Psoas muscle (tissue), 8 donors: ENCODE measurements around the gene CYSRT1. TPM values are rescaled to one million over a fixed set of nuclear protein-coding genes. Genes with fewer than 3 reads are reported as not detected.

Source experiments
- ATAC-seq, 4 donors: fragments of 200-7000 bp; cut with Tn5 transposase; one replicate each; pipeline ENCODE4 v1.9.1; 2020; ENCODE audit warnings: moderate library complexity in 3 of 4, mild to moderate bottlenecking in 2 of 4
- DNase-seq, 2 donors: peaks; one replicate each; pipeline ENCODE4 v3.0.0-alpha.2; 2020
- H3K27ac ChIP-seq: fragments of 200-600 bp; one replicate; pipeline ENCODE4 v1.8.0; 2022
- H3K27me3 ChIP-seq, 3 donors: fragments of 200-600 bp in 1 of 3; one replicate each; pipeline versions ENCODE4 v1.6.1 to v1.8.0; 2013 to 2022; ENCODE audit warnings: low read length in 2 of 3, mild to moderate bottlenecking in 2 of 3, moderate library complexity in 1 of 3; ENCODE audit not compliant: insufficient read depth in 3 of 3
- H3K36me3 ChIP-seq, 2 donors: fragments of 200-600 bp in 1 of 2; one replicate each; pipeline versions ENCODE4 v1.6.1 to v1.8.0; 2013 to 2022; ENCODE audit warnings: low read depth in 1 of 2, mild to moderate bottlenecking in 1 of 2, moderate library complexity in 1 of 2; ENCODE audit not compliant: insufficient read depth in 1 of 2
- H3K4me1 ChIP-seq: fragments of 200-600 bp; one replicate; pipeline ENCODE4 v1.8.0; 2022
- H3K4me3 ChIP-seq: fragments of 200-600 bp; one replicate; pipeline ENCODE4 v1.8.0; 2022; ENCODE audit warnings: mild to moderate bottlenecking
- H3K9me3 ChIP-seq: fragments of 200-600 bp; one replicate; pipeline ENCODE4 v1.8.0; 2022
- CTCF ChIP-seq: fragments of 200-600 bp; IDR thresholded peaks from one replicate; pipeline ENCODE4 v1.8.0; 2022; ENCODE audit warnings: antibody characterized with exemption
- WGBS, 3 donors: extraction: QIAGEN DNeasy Blood & Tissue Kit; methylation state at CpG; one replicate each; pipeline versions ENCODE4 v1.1.6 to v1.1.7; 2013; 5-methylcytosine and 5-hydroxymethylcytosine counted together
- intact Hi-C, 2 donors: fragments of 100-400 bp; cut with DNase I; formaldehyde crosslinking; loops; one replicate each; pipeline versions ENCODE4 v1.11.0 to v1.14.2; 2022
- polyA plus RNA-seq, 3 donors: library from polyadenylated mRNA; stranded (reverse); fragments of 200-250 nt; gene quantifications; one replicate each; pipeline ENCODE4 v1.2.3, GENCODE V29; 2013
- total RNA-seq, 4 donors: library from RNA; stranded (reverse); fragmentation: NEBNext Ultra II Directional in 2 of 4; extraction: Animal tissue kit (Norgen Biotek cat#: 25700) in 2 of 4; gene quantifications; one replicate each; pipeline versions ENCODE4 v1.2.1 to v1.2.4, GENCODE V29; 2021 to 2023
- donor health status: healthy with polysubstance abuse.
- donor health status: DM: no; HTN: no; CAD: no; lungs with moderate emphysema.
- donor health status: Bipolar disorder and iron deficiency.
- donor health status: healthy.
- donor health status: DM: yes; HTN: yes; CAD: no.
- donor health status: DM: no; HTN: no; CAD: no.
- donor health status: DM: no; HTN: no; CAD: no.
- donor health status: DM: yes; HTN: yes; CAD: no.

The CYSRT1 gene
- total and polyA plus RNA-seq, 7 donors = 0.08 to 1.1 (median 0.25) TPM; not detected in 1

- H3K4me3 ChIP-seq = no peak overlapping the region
- DNase-seq = no peak
These were observed 841 bp downstream of the CYSRT1 start for GRCh38 chr9:137225699-137226331.

DNA sequence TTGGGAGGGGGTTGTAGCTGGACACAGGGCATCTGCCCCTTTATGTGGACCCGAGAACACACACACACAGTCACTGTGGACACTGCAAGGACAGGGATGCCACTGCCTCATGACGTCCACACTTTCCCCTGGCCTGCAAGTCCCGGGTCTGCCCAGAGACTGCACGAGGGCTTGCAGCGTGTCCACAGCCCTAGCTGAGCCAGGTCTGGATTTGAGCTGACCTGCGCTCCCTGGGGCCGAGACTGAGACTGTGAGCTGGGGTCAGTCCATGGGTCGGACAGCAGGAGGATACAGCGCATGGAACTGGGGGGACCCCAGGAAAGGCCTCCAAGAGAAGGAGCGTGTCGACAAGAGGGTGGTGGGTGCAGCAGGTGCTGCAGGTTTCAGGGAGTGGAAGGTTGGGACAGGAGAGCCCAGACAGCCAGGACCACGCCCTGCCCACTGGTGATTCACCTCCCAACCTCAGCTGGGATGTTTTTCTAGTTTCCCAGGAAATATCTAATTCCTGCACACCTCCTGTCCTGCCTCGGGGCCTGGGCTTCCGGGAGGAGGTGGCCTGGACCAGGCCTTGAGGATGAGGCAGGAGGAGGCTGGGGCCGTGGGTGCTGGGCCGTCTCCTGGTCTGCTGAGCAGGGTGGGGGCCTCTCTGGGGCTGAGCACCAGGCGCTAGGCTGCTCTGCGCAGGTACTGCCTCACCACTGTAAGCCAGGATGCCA, 1.5 kb downstream of the CYSRT1 start:
- intact Hi-C loops = loop anchor here (2.0 to 5.0 kb wide), 3 partner anchors 39 to 108 kb away; partner anchors contain the start of genes ANAPC2 (in 1 of the 2) and SSNA1 (in 1 of the 2)
- no peak for DNase-seq
- no peak for TF ChIP-seq CTCF

More at GRCh38 chr9:137225699-137226331, 841 bp downstream of the CYSRT1 start:
- TF ChIP-seq CTCF = no peak
- no peaks in the 10 kb centered on the region for H3K36me3 ChIP-seq
- H3K27ac ChIP-seq = no peak overlapping the region
- no peaks in the 10 kb centered on the region for H3K9me3 ChIP-seq
- no peak for ATAC-seq
- intact Hi-C loops = loop anchor here (2.0 to 5.0 kb wide), 3 partner anchors 39 to 107 kb away; partner anchors contain the start of genes ANAPC2 (in 1 of the 2) and SSNA1 (in 1 of the 2)
- peaks cover 0 to 32% (median 0%) of the 10 kb centered on the region in 3 donors for H3K27me3 ChIP-seq
- H3K4me1 ChIP-seq = peaks cover 11% of the 10 kb centered on the region
- 47 to 55% (median 48%) methylated on average over 13 to 21 of the region's 21 CpGs for WGBS, 3 donors

DNA sequence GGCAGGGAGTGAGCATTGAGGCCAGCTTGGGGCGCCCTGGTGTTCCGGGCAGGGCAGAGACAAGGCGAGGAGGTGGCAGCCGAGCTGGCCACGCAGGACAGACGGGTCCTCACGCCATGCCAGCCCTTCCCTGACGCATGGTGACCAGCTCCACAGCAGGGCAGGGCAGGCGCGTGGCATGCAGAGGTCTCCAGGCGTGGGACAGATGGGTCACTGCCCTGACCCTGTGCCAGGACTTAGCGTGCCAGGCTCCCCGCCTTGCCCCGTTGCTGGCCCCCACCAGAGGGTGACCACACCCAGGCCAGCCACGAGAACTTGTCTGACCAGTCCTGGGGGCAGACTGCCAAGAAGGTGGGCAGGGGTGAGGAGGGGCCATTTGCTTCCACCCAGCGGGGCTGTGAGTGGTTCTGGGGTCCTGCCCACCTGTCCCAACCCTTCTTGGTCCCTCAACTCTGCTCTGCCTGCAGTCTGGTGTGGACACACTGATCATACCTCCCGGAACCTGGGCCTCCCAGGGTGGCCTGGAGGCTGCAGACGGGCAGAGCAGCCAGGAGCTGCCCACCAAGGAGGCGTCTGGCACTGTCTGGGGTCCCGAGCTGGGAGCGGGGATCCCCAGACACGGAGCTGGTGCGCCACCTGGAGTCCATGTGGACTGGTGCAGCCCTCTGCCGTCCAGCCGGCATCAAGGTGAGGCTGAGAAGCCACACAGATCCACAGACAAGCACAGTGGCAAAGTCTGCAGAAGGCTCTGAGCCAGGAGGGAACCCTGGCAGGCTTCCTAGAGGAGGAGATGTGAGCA, 2.3 kb downstream of the CYSRT1 start, which contains the start of gene RNF224:
TSS of gene RNF224 (plus strand) at position 449 of the 799 bp plus-strand sequence. CDS start 834 bp downstream, outside the sequence.
- DNase-seq (peak; percentile 73 to 87), ATAC-seq (peak in 3 of 4 donors; percentile 28 to 41 (median 35))
- no peak within 1 kb of the TSS for H3K27ac ChIP-seq
- H3K36me3 ChIP-seq = no peaks in the 10 kb centered on the region
- H3K9me3 ChIP-seq = no peaks in the 10 kb centered on the region
- peaks cover 0 to 32% (median 7%) of the 10 kb centered on the region in 3 donors for H3K27me3 ChIP-seq
- intact Hi-C loops = loop anchor here (2.0 to 5.0 kb wide), 3 partner anchors 40 to 108 kb away; partner anchors contain the start of genes ANAPC2 (in 1 of the 2) and SSNA1 (in 1 of the 2)
- peaks cover 11% of the 10 kb centered on the region for H3K4me1 ChIP-seq
- TF ChIP-seq CTCF = peak; percentile 84
- H3K4me3 ChIP-seq = no peak within 1 kb of the TSS
- 12 to 25% (median 18%) methylated on average over 21 to 25 of the region's 25 CpGs for WGBS, 3 donors

More for the DNA sequence above, 1.5 kb downstream of the CYSRT1 start:
- peaks cover 11% of the 10 kb centered on the region for H3K4me1 ChIP-seq
- 67 to 69% (median 68%) methylated on average over 17 to 18 of the region's 18 CpGs for WGBS, 3 donors
- H3K27me3 ChIP-seq = peaks cover 0 to 32% (median 3%) of the 10 kb centered on the region in 3 donors
- H3K27ac ChIP-seq = no peak overlapping the region
- ATAC-seq = no peak
- H3K9me3 ChIP-seq = no peaks in the 10 kb centered on the region
- H3K36me3 ChIP-seq = no peaks in the 10 kb centered on the region
- no peak overlapping the region for H3K4me3 ChIP-seq

- Histone ChIP-seq H3K9me3 (no peaks in the 10 kb centered on the region), H3K4me1 (peaks cover 5% of the 10 kb centered on the region), H3K27ac (no peak overlapping the region), H3K27me3 (peaks cover 0 to 32% (median 7%) of the 10 kb centered on the region in 3 donors), H3K4me3 (no peak overlapping the region), H3K36me3 (no peaks in the 10 kb centered on the region)
- ATAC-seq = no peak
- 28 to 36% (median 34%) methylated on average over 12 to 18 of the region's 18 CpGs for WGBS, 3 donors
- intact Hi-C loops = loop anchor here (2.0 to 5.0 kb wide), 3 partner anchors 41 to 109 kb away; partner anchors contain the start of genes ANAPC2 (in 1 of the 2) and SSNA1 (in 1 of the 2)
- DNase-seq = no peak
- no peak for TF ChIP-seq CTCF
These were observed 3.0 kb downstream of the CYSRT1 start for GRCh38 chr9:137227853-137228505.
